DOHH2 (cell line): ENCODE measurements around the gene VEGFA.

Experiments used
- H3F3A ChIP-seq: fragments of 200-600 bp; sonication (generic), shearing (Covaris generic); 2 replicates; pipeline ENCODE4 v1.6.0; 2016; ENCODE audit warnings: antibody characterized with exemption, mild to moderate bottlenecking; ENCODE audit not compliant: control insufficient read depth, insufficient read depth
- H3K27ac ChIP-seq: fragments of 200-600 bp; sonication (generic); 2 replicates; pipeline ENCODE4 v1.5.1; 2014; ENCODE audit warnings: low read depth, mild to moderate bottlenecking, low read length, moderate library complexity
- H3K27me3 ChIP-seq: fragments of 200-600 bp; sonication (generic); 2 replicates; pipeline ENCODE4 v1.6.1; 2014; ENCODE audit warnings: mild to moderate bottlenecking, low read length, mixed read lengths; ENCODE audit not compliant: control insufficient read depth
- H3K36me3 ChIP-seq: fragments of 200-600 bp; sonication (generic); 2 replicates; pipeline ENCODE4 v1.6.1; 2014; ENCODE audit warnings: mild to moderate bottlenecking, low read length, moderate library complexity, mixed read lengths; ENCODE audit not compliant: control insufficient read depth
- H3K4me1 ChIP-seq: fragments of 200-600 bp; sonication (generic); 2 replicates; pipeline ENCODE4 v1.6.1; 2014; ENCODE audit warnings: mild to moderate bottlenecking, low read length, mixed read lengths; ENCODE audit not compliant: control insufficient read depth
- H3K4me2 ChIP-seq: fragments of 200-600 bp; sonication (generic); 2 replicates; pipeline ENCODE4 v1.6.0; 2014; ENCODE audit warnings: mild to moderate bottlenecking, low read length, moderate library complexity
- H3K4me3 ChIP-seq: fragments of 200-600 bp; sonication (generic); 2 replicates; pipeline ENCODE4 v1.5.1; 2014; ENCODE audit warnings: mild to moderate bottlenecking, low read length, mixed read lengths
- H3K79me2 ChIP-seq: fragments of 200-600 bp; sonication (generic); 2 replicates; pipeline ENCODE4 v1.6.1; 2014; ENCODE audit warnings: mild to moderate bottlenecking, low read length, mixed read lengths; ENCODE audit not compliant: control insufficient read depth
- H3K9me2 ChIP-seq: fragments of 200-600 bp; sonication (generic); replicated peaks from 2 replicates; pipeline ENCODE4 v1.6.1; 2014; ENCODE audit warnings: mild to moderate bottlenecking, low read length, mixed read lengths; ENCODE audit not compliant: control insufficient read depth
- H3K9me3 ChIP-seq: fragments of 200-600 bp; sonication (generic); 2 replicates; pipeline ENCODE4 v1.6.1; 2014; ENCODE audit warnings: antibody characterized with exemption, low read length, mixed read lengths; ENCODE audit not compliant: control insufficient read depth, insufficient read depth
- H4K20me1 ChIP-seq: fragments of 200-600 bp; sonication (generic); 2 replicates; pipeline ENCODE4 v1.6.0; 2014; ENCODE audit warnings: low read depth, mild to moderate bottlenecking, antibody characterized with exemption, low read length, moderate library complexity; ENCODE audit not compliant: control insufficient read depth, insufficient read depth
- EZH2phosphoT487 ChIP-seq: fragments of 200-600 bp; sonication (generic); IDR thresholded peaks from 2 replicates; pipeline ENCODE4 v1.6.1; 2017; ENCODE audit warnings: borderline replicate concordance, mild to moderate bottlenecking, antibody characterized with exemption, low read length, moderate library complexity, mixed read lengths
- TF ChIP-seq, protein P1 (sequence below): fragments of 200-600 bp; sonication (generic); IDR thresholded peaks from one replicate; pipeline ENCODE4 v1.5.1; 2014; ENCODE audit warnings: antibody characterized with exemption, mild to moderate bottlenecking, low read depth, low read length; ENCODE audit not compliant: poor library complexity, severe bottlenecking

VEGFA gene

DNA sequence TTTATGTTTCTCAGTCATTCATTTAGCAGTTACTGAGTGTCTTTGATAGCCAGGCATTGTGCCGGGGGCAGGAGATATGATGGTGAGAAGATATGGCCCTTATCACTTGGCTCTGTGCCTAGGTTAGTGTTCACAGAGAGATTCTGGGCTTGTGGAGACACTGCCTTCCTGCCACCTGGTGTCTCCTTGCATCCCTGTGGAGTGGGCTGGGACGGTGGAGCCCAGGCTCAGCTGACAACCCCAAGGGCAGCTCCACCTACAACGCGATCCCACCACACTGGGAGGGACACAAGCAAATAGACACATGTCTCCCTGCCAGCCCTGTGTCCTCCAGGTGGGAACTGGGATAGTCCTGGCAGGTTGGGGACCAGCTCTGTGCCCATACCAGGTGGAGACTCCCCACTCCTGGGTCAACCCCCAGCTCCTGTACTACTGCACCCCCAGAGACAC is 30.3 kb upstream of the VEGFA start:
- no peak overlapping the region for H3K27ac ChIP-seq
- H4K20me1 ChIP-seq: no peaks in the 10 kb centered on the region
- no peak overlapping the region for H3K4me2 ChIP-seq
- no peaks in the 10 kb centered on the region for H3K79me2 ChIP-seq
- no peak overlapping the region for H3K4me3 ChIP-seq
- H3K9me2 ChIP-seq: no peaks in the 10 kb centered on the region
- no peaks in the 10 kb centered on the region for H3K36me3 ChIP-seq
- H3K4me1 ChIP-seq: peaks cover 5% of the 10 kb centered on the region
- no peaks in the 10 kb centered on the region for H3F3A ChIP-seq
- no peak for TF ChIP-seq EZH2phosphoT487
- TF ChIP-seq, protein P1, sequence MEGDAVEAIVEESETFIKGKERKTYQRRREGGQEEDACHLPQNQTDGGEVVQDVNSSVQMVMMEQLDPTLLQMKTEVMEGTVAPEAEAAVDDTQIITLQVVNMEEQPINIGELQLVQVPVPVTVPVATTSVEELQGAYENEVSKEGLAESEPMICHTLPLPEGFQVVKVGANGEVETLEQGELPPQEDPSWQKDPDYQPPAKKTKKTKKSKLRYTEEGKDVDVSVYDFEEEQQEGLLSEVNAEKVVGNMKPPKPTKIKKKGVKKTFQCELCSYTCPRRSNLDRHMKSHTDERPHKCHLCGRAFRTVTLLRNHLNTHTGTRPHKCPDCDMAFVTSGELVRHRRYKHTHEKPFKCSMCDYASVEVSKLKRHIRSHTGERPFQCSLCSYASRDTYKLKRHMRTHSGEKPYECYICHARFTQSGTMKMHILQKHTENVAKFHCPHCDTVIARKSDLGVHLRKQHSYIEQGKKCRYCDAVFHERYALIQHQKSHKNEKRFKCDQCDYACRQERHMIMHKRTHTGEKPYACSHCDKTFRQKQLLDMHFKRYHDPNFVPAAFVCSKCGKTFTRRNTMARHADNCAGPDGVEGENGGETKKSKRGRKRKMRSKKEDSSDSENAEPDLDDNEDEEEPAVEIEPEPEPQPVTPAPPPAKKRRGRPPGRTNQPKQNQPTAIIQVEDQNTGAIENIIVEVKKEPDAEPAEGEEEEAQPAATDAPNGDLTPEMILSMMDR: no peak
- no peaks in the 10 kb centered on the region for H3K9me3 ChIP-seq
- H3K27me3 ChIP-seq: no peaks in the 10 kb centered on the region

DNA sequence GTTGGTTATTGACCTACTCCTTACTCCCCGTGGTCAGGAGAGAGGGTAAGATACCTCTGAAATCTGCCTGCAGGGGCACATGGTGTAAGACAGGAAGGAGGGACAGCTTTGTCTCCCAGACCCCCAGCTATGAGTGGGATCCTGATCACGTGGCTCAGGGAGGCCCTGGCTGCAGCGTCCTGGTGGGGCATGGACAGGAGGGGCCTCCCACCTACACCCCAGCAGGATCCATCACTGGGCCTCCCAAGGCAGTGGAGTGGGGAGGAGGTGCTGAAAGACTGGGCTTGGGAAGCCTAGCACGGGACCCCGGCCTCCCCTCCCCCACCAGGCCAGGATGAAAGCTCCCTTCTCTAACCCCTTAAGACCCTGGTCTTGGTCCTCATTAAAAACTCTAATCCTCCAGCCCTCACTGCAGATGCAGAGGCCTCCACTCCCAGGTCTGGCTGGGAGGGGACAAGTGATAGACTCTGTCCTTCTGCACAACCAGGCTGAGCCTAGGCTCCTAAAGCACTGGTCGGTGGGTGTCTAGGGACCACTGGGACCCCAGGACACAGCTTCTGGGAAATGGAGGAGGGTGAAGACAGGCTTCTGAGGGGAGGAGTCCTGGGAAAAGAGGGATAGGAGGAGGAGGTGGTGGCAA is 29.6 kb upstream of the VEGFA start:
- TF ChIP-seq EZH2phosphoT487: no peak
- TF ChIP-seq, protein P1: no peak
- H3K79me2 ChIP-seq: no peaks in the 10 kb centered on the region
- H3K4me1 ChIP-seq: no peaks in the 10 kb centered on the region
- H3F3A ChIP-seq: no peaks in the 10 kb centered on the region
- no peaks in the 10 kb centered on the region for H3K9me2 ChIP-seq
- no peaks in the 10 kb centered on the region; the same call in 1 of the 2 replicates for H3K27me3 ChIP-seq
- H3K9me3 ChIP-seq: no peaks in the 10 kb centered on the region
- H3K27ac ChIP-seq: no peak overlapping the region
- no peaks in the 10 kb centered on the region for H3K36me3 ChIP-seq
- no peak overlapping the region for H3K4me2 ChIP-seq
- H4K20me1 ChIP-seq: no peaks in the 10 kb centered on the region
- no peak overlapping the region for H3K4me3 ChIP-seq

DNA sequence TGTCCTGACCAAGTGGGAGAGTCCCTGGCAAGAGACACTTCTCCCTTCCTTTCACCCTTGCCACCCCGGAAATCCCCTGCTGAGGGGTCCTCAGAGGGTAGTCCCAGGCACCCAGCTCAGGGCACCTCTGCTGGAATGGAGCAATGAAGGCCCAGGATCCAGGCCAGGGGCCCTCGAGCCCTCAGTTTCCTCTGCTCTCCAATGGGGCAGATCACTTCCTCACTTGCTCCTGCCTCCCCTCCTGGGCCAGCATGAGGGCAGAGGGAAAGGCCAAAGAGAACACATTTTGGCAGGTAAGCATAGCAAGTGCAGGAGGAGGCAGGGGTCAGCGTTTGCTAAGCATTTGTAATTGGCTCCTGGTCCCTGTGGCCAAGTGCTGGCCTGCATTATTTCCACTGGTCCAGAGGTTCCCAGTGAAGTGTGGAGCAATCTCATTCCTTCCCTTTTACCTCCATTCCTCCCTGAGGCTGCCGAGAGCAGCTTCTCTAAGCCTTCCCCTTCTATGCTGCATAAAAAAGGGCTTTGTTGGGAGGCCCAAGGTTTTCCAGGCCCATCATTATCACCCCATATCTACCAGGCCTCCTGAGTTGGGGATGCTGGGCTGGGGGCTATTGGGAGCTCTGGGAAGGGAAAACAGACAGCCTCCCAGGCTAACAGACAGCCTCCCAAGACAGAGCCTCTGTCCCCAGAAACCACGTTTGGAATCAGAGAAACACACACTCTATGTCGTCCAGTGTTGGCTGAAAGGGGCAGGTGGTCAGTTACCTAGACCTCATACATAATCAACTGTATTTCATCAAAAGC is 28.8 kb upstream of the VEGFA start:
- Histone ChIP-seq H4K20me1 (no peaks in the 10 kb centered on the region), H3K27ac (no peak overlapping the region)
- TF ChIP-seq EZH2phosphoT487: no peak

DNA sequence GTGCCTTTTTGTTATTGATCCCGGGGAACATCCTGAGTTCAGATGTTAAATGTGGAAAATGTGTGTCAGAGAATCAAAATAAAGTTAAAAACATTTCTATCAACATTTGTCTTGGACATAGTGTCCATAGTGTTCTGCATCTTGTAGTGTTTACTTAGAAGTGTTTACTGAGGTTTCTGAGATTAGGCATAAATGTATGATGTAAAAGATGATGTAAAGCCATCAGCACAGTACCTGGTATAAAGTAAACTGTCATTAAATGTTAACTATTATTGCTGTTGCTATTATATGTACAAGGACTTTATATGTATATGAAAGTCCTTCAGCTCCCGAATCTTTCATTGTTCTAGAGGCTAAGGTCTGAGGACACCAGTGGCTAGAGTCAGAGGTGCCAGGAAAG is 28.2 kb upstream of the VEGFA start:
- H3K9me3 ChIP-seq: no peaks in the 10 kb centered on the region
- no peaks in the 10 kb centered on the region for H3K4me1 ChIP-seq
- no peaks in the 10 kb centered on the region for H4K20me1 ChIP-seq
- no peak for TF ChIP-seq EZH2phosphoT487
- TF ChIP-seq, protein P1: no peak
- H3K27ac ChIP-seq: no peak overlapping the region
- no peaks in the 10 kb centered on the region for H3K9me2 ChIP-seq
- H3F3A ChIP-seq: no peaks in the 10 kb centered on the region
- no peaks in the 10 kb centered on the region for H3K79me2 ChIP-seq
- no peaks in the 10 kb centered on the region for H3K36me3 ChIP-seq
- H3K4me2 ChIP-seq: no peak overlapping the region
- no peak overlapping the region for H3K4me3 ChIP-seq
- peaks cover under 1% of the 10 kb centered on the region for H3K27me3 ChIP-seq

More for the DNA sequence above, 28.8 kb upstream of the VEGFA start:
- Histone ChIP-seq H3K27me3 (no peaks in the 10 kb centered on the region; the same call in 1 of the 2 replicates), H3F3A (no peaks in the 10 kb centered on the region), H3K4me3 (no peak overlapping the region), H3K79me2 (no peaks in the 10 kb centered on the region), H3K9me2 (no peaks in the 10 kb centered on the region), H3K4me2 (no peak overlapping the region), H3K4me1 (no peaks in the 10 kb centered on the region), H3K9me3 (no peaks in the 10 kb centered on the region), H3K36me3 (no peaks in the 10 kb centered on the region)
